Measurements from ENCODE around the gene WWOX. TPM values are rescaled to one million over a fixed set of nuclear protein-coding genes. Genes with fewer than 3 reads are reported as not detected.

Gene WWOX
- total RNA-seq, 1 experiment from 2014 or later: 15.6 TPM

GRCh38 chr16:79132701-79133100 is 1033.2 kb downstream of the WWOX start:
- H3K79me1 ChIP-seq (ENCODE audit: insufficient read depth, low read depth, low read length, poor library complexity, severe bottlenecking): no peaks in the 10 kb centered on the region
- H2BK120ac ChIP-seq (ENCODE audit: low read depth, low read length, poor library complexity, severe bottlenecking): no peak overlapping the region
- no peak overlapping the region for H2BK15ac ChIP-seq (ENCODE audit: low read depth, low read length)
- H3K4me3 Mint-ChIP-seq: no peak overlapping the region
- TF ChIP-seq, protein P1, sequence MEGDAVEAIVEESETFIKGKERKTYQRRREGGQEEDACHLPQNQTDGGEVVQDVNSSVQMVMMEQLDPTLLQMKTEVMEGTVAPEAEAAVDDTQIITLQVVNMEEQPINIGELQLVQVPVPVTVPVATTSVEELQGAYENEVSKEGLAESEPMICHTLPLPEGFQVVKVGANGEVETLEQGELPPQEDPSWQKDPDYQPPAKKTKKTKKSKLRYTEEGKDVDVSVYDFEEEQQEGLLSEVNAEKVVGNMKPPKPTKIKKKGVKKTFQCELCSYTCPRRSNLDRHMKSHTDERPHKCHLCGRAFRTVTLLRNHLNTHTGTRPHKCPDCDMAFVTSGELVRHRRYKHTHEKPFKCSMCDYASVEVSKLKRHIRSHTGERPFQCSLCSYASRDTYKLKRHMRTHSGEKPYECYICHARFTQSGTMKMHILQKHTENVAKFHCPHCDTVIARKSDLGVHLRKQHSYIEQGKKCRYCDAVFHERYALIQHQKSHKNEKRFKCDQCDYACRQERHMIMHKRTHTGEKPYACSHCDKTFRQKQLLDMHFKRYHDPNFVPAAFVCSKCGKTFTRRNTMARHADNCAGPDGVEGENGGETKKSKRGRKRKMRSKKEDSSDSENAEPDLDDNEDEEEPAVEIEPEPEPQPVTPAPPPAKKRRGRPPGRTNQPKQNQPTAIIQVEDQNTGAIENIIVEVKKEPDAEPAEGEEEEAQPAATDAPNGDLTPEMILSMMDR (conservative IDR thresholded peaks at IDR 0.05): no peak
- H4K8ac ChIP-seq (replicated peaks; ENCODE audit: insufficient read length, low read depth, low read length): no peak overlapping the region
- H3K9me3 Mint-ChIP-seq: peaks cover 11 to 14% of the 10 kb centered on the region in 2 experiments; a peak in 3 of 5 replicates
- H2BK20ac ChIP-seq (ENCODE audit: low read depth, low read length, poor library complexity, severe bottlenecking): no peak overlapping the region
- H3K14ac ChIP-seq (ENCODE audit: insufficient read depth, low read length): no peak overlapping the region
- DNase-seq: no peak
- no peaks in the 10 kb centered on the region for H3K23me2 ChIP-seq (ENCODE audit: insufficient read length, low read depth, low read length, poor library complexity, severe bottlenecking)
- H4K20me1 ChIP-seq (ENCODE audit: control insufficient read depth, insufficient read depth, insufficient read length): no peaks in the 10 kb centered on the region
- H3K27me3 Mint-ChIP-seq (ENCODE audit: low read depth): no peaks in the 10 kb centered on the region
- no peaks in the 10 kb centered on the region for H3K27me3 ChIP-seq (ENCODE audit: insufficient read depth, low read length)
- no peak overlapping the region for H4K5ac ChIP-seq (ENCODE audit: insufficient read length, low read depth, low read length)
- H3K9me3 ChIP-seq (ENCODE audit: control insufficient read depth, low read depth, low read length): no peaks in the 10 kb centered on the region
- no peaks in the 10 kb centered on the region for H3K4me1 ChIP-seq (ENCODE audit: insufficient read depth, low read length)
- H3K4me1 Mint-ChIP-seq: peaks cover 4 to 8% of the 10 kb centered on the region in 2 experiments
- no peak overlapping the region for H3T11ph ChIP-seq (ENCODE audit: low read length)
- no peak overlapping the region for H2BK12ac ChIP-seq (ENCODE audit: insufficient read length, low read depth, low read length)
- no peak overlapping the region for H3K9ac ChIP-seq (ENCODE audit: extremely low read depth, insufficient read length, low read length)
- H3K18ac ChIP-seq (ENCODE audit: insufficient read length, low read depth, low read length): no peak overlapping the region
- no peak overlapping the region for H3K23ac ChIP-seq (ENCODE audit: insufficient read length, low read depth, low read length)
- no peak overlapping the region for H2BK5ac ChIP-seq (ENCODE audit: insufficient read length, low read length)
- no peak overlapping the region for H3K56ac ChIP-seq (ENCODE audit: insufficient read length, low read depth, low read length)
- no CpG with 5 or more reads among the region's 3 CpGs for WGBS (ENCODE audit: extremely low coverage, insufficient read length, low lambda C conversion rate)
- H4K91ac ChIP-seq (ENCODE audit: insufficient read length, low read depth, low read length): no peak overlapping the region
- no peaks in the 10 kb centered on the region for H3K79me2 ChIP-seq (ENCODE audit: insufficient read depth, low read length)
- no peak overlapping the region for H3K4me2 ChIP-seq (ENCODE audit: insufficient read depth, insufficient read length, low read length)
- H2AFZ ChIP-seq (ENCODE audit: low read length): no peak overlapping the region
- H3K27ac Mint-ChIP-seq: no peak overlapping the region
- peaks cover 0 to 8% (median 7%) of the 10 kb centered on the region in 3 experiments; a peak in 5 of 7 replicates for H3K36me3 Mint-ChIP-seq (ENCODE audit: insufficient read depth in 1 of 3, low read depth in 3 of 3)
- H3K27ac ChIP-seq (ENCODE audit: insufficient read length, low read depth, low read length): no peak overlapping the region
- H2AK5ac ChIP-seq (ENCODE audit: insufficient read length, low read length): no peak overlapping the region
- no peak overlapping the region for H3K4ac ChIP-seq (ENCODE audit: low read depth, low read length)
